Glutamatergic neuron (in vitro differentiated cells): ENCODE data around the gene ITPA. TPM values are rescaled to one million over a fixed set of nuclear protein-coding genes. Genes with fewer than 3 reads are reported as not detected.
A peak's percentile ranks its signal among the peaks of the same experiment; 100 is the strongest.

ENCODE experiments used
- DNase-seq: peaks from one replicate; pipeline ENCODE4 v3.0.0; 2022
- H3K27ac Mint-ChIP-seq: one replicate; pipeline ENCODE4 v1.8.0; 2020; ENCODE audit warnings: mild to moderate bottlenecking, mixed read lengths, inconsistent platforms; ENCODE audit not compliant: unreplicated experiment
- H3K27me3 Mint-ChIP-seq: one replicate; pipeline ENCODE4 v1.8.0; 2020; ENCODE audit warnings: mild to moderate bottlenecking, moderate library complexity, mixed read lengths, inconsistent platforms; ENCODE audit not compliant: unreplicated experiment
- H3K36me3 Mint-ChIP-seq: one replicate; pipeline ENCODE4 v1.8.0; 2020; ENCODE audit warnings: mild to moderate bottlenecking, mixed read lengths, inconsistent platforms; ENCODE audit not compliant: unreplicated experiment
- H3K4me1 Mint-ChIP-seq: one replicate; pipeline ENCODE4 v1.8.0; 2020; ENCODE audit warnings: mild to moderate bottlenecking, low read depth, mixed read lengths, inconsistent platforms; ENCODE audit not compliant: unreplicated experiment
- H3K4me3 Mint-ChIP-seq: one replicate; pipeline ENCODE4 v1.8.0; 2020; ENCODE audit warnings: mild to moderate bottlenecking, mixed read lengths, inconsistent platforms; ENCODE audit not compliant: unreplicated experiment
- H3K9me3 Mint-ChIP-seq: one replicate; pipeline ENCODE4 v1.8.0; 2020; ENCODE audit warnings: mild to moderate bottlenecking, moderate library complexity, mixed read lengths, inconsistent platforms; ENCODE audit not compliant: unreplicated experiment
- CTCF ChIP-seq: fragments of 200-600 bp; sonication (generic); IDR thresholded peaks from one replicate; pipeline ENCODE4 v1.5.0; 2021; ENCODE audit not compliant: partially characterized antibody, unreplicated experiment
- long read RNA-seq: library from polyadenylated mRNA; unstranded; transcript quantifications from one replicate; pipeline ENCODE4 v2.0.0, GENCODE V29; 2020; ENCODE audit not compliant: unreplicated experiment
- total RNA-seq: library from RNA; stranded (reverse); fragmentation: NEBNext Ultra II Directional; extraction: Animal tissue kit (Norgen Biotek cat#: 25700); gene quantifications from one replicate; pipeline ENCODE4 v1.2.1, GENCODE V29; 2021; ENCODE audit not compliant: unreplicated experiment

Gene ITPA
- 72.1 TPM for total RNA-seq
- long read RNA-seq, transcript ITPA-201 (8 exons, 1,185 nt): major isoform, 53 of 63 reads
- long read RNA-seq, partial matches to known transcripts: 2 of 63 reads
- long read RNA-seq, other reads (novel, unspliced or antisense): 8 of 63 reads

DNA sequence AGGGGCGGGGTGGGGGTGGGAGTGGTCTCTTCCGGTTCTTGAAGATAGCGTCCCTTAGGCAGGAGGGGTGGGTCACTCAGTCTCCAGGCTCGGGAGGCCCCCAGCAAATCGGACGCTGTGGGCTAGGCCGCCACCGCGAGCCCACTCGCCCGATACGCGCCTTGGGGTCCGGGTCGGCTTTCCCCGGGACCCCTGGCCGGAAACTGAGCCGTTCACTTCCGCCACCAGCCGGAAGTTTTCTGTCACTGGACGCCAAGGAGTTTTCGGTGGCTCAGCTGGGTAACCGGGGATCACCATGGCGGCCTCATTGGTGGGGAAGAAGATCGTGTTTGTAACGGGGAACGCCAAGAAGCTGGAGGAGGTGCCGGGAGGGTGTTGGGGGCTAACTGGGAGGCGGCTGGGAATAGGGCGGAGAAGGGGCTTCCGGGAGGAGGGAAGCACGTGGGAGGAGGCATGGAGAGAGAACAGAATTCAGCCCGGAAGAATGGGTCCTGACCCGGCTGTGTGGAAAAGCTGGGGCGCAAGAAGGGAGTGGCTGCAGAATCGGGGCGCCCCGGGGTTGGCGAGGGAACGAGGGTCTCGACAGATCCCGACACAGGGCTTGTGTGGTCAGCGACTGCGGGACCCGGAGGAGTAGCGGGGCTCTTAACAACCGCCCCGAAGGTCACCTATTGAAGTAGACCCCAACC lies at the start of gene ITPA:
ITPA (plus strand) TSS at position 242 of the 689 bp plus-strand sequence; CDS start at position 296, 54 bp downstream.
- peak within 1 kb of the TSS; percentile 98 for H3K4me3 Mint-ChIP-seq
- peak; percentile 75 for DNase-seq

DNA sequence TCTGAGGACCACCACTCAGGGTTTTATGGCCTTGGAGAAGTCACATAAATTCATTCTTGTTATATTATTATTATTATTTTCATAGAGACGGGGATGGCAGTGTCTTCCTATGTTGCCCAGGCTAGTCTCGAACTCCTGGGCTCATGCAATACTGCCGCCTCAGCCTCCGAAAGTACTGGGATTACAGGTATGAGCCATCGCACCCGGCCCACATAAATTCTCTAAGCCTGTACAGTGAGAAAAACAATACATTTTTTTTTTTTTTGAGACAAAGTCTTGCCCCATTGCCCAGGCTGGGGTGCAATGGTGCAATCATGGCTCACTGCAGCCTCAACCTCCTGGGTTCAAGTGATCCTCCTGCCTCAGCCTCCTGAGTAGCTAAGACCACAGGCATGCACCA lies 48.9 kb upstream of the ITPA start:
- Mint-ChIP-seq H3K4me1 (peaks cover 32% of the 10 kb centered on the region), H3K4me3 (no peak overlapping the region), H3K27me3 (peaks cover 12% of the 10 kb centered on the region)

More for the DNA sequence above, at the start of gene ITPA:
- Mint-ChIP-seq H3K9me3 (peaks cover 1% of the 10 kb centered on the region), H3K27me3 (no peaks in the 10 kb centered on the region), H3K4me1 (peaks cover 1% of the 10 kb centered on the region), H3K27ac (peak within 1 kb of the TSS; percentile 86), H3K36me3 (no peaks in the 10 kb centered on the region)
- no peak for TF ChIP-seq CTCF

DNA sequence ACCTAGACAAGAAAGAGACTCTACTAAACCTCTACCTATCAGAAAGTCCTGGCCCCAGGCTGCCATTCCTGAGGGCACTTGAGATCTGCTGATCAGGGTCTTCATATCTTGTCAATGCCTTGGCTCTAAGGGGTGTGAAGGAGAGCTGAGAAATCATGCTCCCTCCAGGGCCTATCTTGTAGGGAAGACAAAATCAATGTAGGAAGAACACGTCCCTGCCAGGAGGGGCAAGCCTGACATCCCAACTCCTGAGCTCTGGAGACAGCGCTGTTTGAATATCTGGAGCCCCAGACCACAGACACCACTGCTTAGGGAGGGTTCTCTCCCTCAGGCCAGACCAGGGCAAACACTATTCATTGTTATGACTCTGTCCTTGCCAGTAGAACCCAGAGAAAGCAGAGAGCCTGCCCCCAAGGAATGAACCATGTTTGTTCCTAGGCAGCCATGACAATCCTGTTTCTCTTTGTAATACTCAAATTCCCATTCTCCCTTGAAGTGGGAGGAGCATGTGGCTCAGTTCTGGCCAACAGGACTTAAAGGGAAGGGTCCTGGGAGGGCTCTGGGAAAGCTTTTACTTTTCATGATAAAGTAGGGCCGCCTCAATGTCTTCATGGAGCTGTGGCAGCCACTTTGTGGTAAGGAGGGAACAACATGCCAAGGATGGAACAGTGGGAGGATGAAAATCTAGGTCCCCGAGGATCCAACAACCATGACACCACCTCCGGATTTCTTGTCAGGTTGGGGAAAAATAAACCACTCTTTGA lies 47.8 kb upstream of the ITPA start:
- peaks cover 32% of the 10 kb centered on the region for H3K4me1 Mint-ChIP-seq
- peaks cover 7% of the 10 kb centered on the region for H3K9me3 Mint-ChIP-seq
- TF ChIP-seq CTCF: no peak
- H3K4me3 Mint-ChIP-seq: no peak overlapping the region
- peaks cover 12% of the 10 kb centered on the region for H3K27me3 Mint-ChIP-seq
- H3K27ac Mint-ChIP-seq: peak overlapping the region; percentile 66
- H3K36me3 Mint-ChIP-seq: no peaks in the 10 kb centered on the region
- no peak for DNase-seq

More for the DNA sequence above, 48.9 kb upstream of the ITPA start:
- H3K36me3 Mint-ChIP-seq: no peaks in the 10 kb centered on the region
- TF ChIP-seq CTCF: no peak
- no peak overlapping the region for H3K27ac Mint-ChIP-seq
- DNase-seq: no peak
- peaks cover 7% of the 10 kb centered on the region for H3K9me3 Mint-ChIP-seq

DNA sequence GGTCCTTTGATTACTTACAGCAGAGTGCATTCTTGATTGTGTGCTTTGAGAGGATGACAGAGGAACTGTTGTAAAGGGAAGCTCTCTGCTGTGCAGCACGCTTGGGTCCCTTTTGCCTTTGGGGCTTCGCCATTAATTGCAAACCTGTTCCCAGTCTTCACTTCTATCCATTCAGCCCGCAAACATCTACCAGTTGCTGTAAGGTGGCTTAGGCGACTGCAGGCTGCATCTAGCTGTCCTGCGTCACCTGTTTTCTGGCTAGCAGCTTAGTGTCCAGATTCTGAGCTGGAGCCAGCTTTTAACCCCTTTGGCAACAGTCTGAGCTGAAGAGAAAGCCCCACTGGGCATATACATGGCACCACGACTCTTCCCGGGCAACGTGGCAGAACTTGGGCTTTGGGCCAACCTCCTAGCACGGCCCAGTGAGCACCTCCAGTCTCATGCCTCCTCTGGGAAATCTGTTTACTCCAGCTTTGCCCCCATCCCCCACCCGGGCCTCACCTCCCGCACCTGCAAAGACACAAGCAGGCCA lies 47.2 kb upstream of the ITPA start:
- Mint-ChIP-seq H3K9me3 (peaks cover 7% of the 10 kb centered on the region), H3K4me1 (peaks cover 30% of the 10 kb centered on the region), H3K27ac (peak overlapping the region; percentile 66), H3K27me3 (peaks cover 10% of the 10 kb centered on the region), H3K4me3 (no peak overlapping the region), H3K36me3 (no peaks in the 10 kb centered on the region)
- no peak for TF ChIP-seq CTCF
- DNase-seq: no peak
